Mononuclear cell (primary cell): ENCODE measurements around the gene LHX2. TPM values are rescaled to one million over a fixed set of nuclear protein-coding genes. Genes with fewer than 3 reads are reported as not detected.

Source experiments
- H3K27me3 ChIP-seq: 2 replicates; pipeline ENCODE4 v1.6.0; 2011; ENCODE audit warnings: low read length, control low read depth; ENCODE audit not compliant: insufficient read depth
- H3K4me1 ChIP-seq: 2 replicates; pipeline ENCODE4 v1.5.1; 2011; ENCODE audit warnings: mild to moderate bottlenecking, low read length, control low read depth; ENCODE audit not compliant: insufficient read depth
- H3K4me3 ChIP-seq: 2 replicates; pipeline ENCODE4 v1.5.1; 2011; ENCODE audit warnings: mild to moderate bottlenecking, low read length, moderate library complexity
- H3K9me3 ChIP-seq: 2 replicates; pipeline ENCODE4 v1.5.1; 2011; ENCODE audit warnings: low read depth, mild to moderate bottlenecking, control low read depth, low read length
- total RNA-seq: library from RNA; depleted of rRNA; stranded (reverse); fragments of >200 nt; gene quantifications from one replicate; pipeline ENCODE4 v1.2.3, GENCODE V29; 2012

Gene LHX2
- total RNA-seq, 1 donor: not detected

DNA sequence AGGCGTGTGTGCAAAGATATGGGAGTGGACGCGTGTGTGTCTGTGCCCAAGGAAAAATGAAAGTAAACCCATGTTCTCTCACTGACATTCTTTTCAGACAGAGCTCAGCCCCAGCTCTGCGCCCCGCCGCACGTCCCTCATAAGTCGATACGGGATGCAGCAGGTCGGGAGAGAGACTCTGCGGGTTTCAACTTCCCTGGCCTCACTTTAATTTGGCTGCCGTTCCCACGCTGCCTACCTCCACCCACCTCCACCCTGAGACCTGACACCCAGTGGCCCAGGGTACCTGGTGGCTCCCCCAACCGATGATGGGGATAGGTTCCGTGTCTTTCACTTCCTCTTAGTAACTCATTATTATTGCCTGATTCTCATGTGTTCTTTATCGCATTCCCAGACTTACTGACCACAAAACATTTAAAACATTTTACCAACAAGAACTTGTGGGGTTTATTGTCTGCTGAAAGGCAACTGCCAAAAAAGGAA lies 19.4 kb downstream of the LHX2 start:
- no peaks in the 10 kb centered on the region for H3K9me3 ChIP-seq
- no peaks in the 10 kb centered on the region for H3K4me1 ChIP-seq
- no peak overlapping the region for H3K4me3 ChIP-seq
- peaks cover 49% of the 10 kb centered on the region for H3K27me3 ChIP-seq

DNA sequence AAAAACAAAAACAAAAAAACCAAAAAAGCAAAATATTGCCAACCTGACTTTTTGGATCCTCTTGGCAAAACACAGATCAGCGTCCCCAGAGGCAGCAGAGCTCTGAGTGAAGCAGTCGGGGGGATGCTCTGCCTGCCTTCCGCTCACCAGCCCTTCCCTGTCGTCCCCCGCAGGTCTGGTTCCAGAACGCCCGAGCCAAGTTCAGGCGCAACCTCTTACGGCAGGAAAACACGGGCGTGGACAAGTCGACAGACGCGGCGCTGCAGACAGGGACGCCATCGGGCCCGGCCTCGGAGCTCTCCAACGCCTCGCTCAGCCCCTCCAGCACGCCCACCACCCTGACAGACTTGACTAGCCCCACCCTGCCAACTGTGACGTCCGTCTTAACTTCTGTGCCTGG lies 20.7 kb downstream of the LHX2 start:
- Histone ChIP-seq H3K9me3 (no peaks in the 10 kb centered on the region), H3K4me3 (no peak overlapping the region), H3K4me1 (no peaks in the 10 kb centered on the region), H3K27me3 (peaks cover 43% of the 10 kb centered on the region)

DNA sequence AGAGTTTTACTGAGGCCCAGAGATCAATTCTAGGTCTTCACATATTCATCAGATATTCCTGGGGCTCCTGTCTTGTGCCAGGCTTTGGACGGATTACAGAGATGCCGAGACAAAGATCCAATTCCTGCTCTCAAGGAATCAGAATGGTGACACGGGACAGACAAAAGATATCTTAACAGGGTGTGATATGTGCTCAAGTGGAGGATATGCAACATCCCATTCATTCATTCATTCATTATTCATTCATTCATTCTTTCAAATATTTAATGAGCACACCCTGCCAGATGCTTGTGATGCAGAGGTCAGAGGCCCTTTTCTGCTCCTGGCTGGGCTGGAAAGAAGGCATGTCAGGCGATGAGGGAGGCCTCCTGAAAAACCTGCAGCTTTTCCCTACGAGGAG lies 21.8 kb downstream of the LHX2 start:
- H3K4me1 ChIP-seq: no peaks in the 10 kb centered on the region
- no peak overlapping the region for H3K4me3 ChIP-seq
- H3K27me3 ChIP-seq: peaks cover 39% of the 10 kb centered on the region
- H3K9me3 ChIP-seq: no peaks in the 10 kb centered on the region

DNA sequence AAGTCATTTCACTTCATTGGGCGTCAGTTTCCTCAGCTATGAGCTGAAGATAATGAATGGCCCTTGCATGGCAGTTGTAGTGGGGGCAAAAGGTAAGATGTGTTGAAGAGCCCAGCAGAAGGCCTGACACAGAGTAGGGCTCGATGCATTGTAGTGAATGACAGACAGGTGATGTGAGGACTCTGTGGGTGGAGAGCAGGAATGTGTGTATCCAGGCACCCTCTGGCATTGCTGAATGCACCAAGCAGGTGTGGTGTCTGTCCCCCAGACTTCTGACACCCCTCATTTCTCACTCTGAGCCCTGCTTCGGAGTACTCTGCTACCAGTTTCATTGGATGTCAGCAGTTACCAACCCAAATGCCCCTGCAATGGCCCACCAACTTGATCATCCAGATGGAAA lies 22.4 kb downstream of the LHX2 start:
- H3K27me3 ChIP-seq: peaks cover 40% of the 10 kb centered on the region
- H3K9me3 ChIP-seq: no peaks in the 10 kb centered on the region
- no peaks in the 10 kb centered on the region for H3K4me1 ChIP-seq
- no peak overlapping the region for H3K4me3 ChIP-seq

DNA sequence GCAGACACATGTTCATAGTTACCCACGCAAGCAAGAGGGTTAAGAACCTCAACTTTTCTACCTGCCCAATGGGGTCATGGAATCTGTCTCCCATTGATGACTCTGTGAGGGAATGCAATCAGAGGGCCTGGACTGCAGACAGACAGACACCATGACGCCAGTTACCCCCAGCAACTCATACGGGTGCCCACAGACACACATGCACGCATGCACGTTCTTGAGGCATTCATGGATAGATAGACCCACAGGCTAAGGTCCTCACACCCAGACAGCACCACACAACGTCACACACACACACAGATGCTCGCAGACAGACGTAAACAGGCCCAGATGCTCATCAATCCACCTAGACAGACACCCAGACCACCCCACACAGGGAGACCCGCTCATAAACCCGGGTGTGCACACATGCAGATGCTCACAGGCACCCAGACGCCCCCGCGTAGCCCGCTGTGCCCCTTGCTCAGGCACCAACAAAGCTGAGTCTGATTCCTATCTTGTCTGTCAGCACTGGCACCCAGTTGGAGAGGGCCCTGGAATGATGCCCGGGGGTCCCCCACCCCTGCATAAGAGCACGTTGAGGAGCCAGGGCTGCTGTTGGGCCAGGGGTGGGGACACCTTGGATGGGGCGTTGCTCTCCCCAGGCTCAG lies 23.6 kb downstream of the LHX2 start:
- Histone ChIP-seq H3K9me3 (no peaks in the 10 kb centered on the region), H3K27me3 (peaks cover 43% of the 10 kb centered on the region), H3K4me1 (no peaks in the 10 kb centered on the region), H3K4me3 (no peak overlapping the region)

DNA sequence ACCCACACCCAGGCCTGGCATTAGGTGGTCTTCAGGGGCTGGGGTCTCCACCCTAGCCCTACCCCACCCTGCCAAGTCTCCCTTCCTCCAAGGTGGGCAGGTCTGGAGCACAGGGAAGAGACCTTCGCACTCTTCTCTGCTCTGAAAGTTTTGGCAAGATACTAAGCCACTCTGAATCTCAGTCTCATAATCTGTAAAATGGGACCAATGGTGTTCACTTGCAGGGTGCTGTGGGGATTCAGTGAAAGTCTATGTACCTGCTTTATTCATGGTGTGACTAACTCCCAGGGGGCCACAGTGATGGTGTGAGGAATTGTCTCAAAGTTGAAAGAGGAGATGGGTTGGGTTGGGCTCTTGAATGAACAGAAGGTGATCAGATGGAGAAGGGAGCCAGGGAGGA lies 25.0 kb downstream of the LHX2 start:
- H3K4me3 ChIP-seq: no peak overlapping the region
- no peaks in the 10 kb centered on the region for H3K9me3 ChIP-seq
- peaks cover 48% of the 10 kb centered on the region for H3K27me3 ChIP-seq
- H3K4me1 ChIP-seq: peaks cover 10% of the 10 kb centered on the region

DNA sequence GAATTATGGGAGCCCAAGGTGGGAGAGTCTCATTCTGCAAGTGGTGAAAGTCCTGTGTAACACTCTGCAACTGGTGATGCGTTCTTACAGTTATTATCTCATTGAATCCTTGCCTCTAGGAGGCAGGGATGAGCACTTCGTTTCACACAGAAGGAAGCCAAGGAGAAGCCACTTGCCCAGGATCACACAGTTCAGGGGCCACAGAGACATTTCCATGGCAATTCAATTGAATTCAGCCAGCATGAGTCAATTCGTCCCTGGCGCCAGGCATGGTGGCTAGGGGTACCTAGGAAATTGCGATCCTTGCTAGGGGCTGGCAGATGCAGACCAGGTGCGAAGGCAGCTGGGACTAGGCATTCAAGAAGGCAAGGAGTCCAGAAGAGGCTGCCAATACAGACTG lies 26.2 kb downstream of the LHX2 start:
- Histone ChIP-seq H3K9me3 (no peaks in the 10 kb centered on the region), H3K4me3 (no peak overlapping the region), H3K27me3 (peaks cover 36% of the 10 kb centered on the region), H3K4me1 (peaks cover 10% of the 10 kb centered on the region)

DNA sequence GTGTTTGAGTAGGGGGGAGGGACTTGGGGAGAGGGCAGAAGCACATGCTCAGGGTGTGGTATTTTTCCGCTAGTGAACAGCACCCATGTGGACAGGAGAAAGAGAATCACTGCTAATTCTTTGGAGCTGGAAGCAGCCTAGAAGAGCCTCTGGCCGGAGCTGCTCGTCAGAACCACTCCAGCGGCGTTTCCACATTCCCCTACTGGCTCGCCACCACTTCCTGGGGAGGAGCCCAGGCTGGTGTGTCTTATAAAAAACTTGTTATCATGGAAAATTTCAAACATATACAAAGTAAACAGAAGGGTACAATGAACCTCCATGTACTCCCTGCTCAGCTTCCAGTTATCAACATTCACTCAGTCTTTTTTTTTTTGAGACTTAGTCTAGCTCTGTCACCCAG lies 26.7 kb downstream of the LHX2 start:
- peaks cover 32% of the 10 kb centered on the region for H3K27me3 ChIP-seq
- peaks cover 10% of the 10 kb centered on the region for H3K4me1 ChIP-seq

DNA sequence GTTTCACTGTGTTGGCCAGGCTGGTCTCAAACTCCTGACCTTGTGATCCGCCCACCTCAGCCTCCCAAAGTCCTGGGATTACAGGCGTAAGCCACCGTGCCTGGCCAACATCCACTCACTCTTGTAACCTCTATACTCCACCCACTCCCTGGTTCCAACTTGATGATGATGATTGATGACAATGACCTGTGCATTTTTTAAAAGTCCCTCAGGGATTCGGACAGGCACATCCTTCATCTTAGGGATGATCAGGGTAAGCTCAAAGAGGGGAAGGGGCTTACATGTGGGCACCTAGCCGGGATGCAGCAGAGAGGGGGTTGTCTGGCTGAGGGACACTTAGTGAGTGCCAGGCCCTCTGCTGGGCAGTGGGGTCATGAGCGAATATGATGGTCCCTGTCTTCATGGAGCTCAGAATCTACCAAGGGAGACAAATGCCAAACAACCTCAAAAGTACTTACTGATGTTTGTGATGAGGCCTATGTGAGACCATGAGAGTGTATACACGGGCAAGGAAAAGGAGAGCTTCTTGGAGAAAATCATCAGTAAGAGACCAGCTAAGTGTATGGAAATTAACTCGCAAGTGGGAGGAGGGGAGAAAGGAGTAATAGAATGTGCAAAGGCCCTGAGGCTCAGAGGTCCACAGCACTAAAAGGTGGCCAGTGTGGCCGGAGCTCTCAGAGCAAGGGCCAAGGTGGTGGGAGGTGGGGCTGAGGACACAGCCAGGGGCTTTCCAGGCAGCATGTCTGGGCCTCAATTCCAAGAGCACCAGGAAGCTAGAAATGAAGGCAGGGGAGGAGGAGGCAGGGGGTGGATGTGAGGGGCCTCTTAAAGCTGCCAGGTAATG lies 27.4 kb downstream of the LHX2 start:
- Histone ChIP-seq H3K9me3 (no peaks in the 10 kb centered on the region), H3K4me3 (no peak overlapping the region), H3K4me1 (peaks cover 10% of the 10 kb centered on the region), H3K27me3 (peaks cover 25% of the 10 kb centered on the region)

More for the DNA sequence above, 26.7 kb downstream of the LHX2 start:
- no peaks in the 10 kb centered on the region for H3K9me3 ChIP-seq
- no peak overlapping the region for H3K4me3 ChIP-seq

DNA sequence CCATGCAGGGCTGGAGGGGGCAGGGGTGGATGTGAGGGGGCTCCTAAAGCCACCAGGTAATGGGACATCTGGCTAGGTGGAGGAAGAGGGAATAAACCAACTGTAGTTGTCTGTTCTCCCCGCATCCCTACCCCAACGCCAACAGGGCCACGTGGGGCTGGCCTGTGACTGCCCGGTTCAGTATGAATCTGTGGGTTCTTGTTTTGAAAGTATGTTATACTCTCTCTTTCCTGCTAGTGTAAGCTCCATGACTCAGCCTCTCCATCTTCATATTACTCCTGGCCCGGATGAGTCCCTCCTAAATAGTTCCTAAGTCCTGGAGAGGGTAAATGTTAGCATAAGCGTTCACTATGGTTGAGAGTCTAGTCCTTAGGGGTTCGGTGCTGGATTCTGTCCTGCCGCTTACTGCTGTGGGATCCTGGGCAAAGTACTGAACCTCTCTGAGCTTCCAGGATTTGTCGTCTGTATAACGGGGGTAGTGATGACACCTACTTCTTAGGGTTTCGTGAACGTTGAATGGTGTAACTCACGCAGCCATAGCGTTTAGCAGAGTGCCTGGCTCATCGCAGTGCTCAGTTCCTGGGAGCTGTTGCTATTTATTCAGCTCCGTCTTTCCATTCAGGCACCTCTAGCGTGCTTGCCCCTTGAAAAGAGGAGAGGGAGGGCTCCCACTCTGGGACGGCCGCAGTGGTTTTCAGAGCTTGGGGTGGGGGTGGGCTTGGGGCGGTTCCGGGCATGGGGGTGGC lies 28.8 kb downstream of the LHX2 start:
- H3K4me1 ChIP-seq: peaks cover 10% of the 10 kb centered on the region
- peaks cover 28% of the 10 kb centered on the region for H3K27me3 ChIP-seq
- no peaks in the 10 kb centered on the region for H3K9me3 ChIP-seq
- H3K4me3 ChIP-seq: no peak overlapping the region

DNA sequence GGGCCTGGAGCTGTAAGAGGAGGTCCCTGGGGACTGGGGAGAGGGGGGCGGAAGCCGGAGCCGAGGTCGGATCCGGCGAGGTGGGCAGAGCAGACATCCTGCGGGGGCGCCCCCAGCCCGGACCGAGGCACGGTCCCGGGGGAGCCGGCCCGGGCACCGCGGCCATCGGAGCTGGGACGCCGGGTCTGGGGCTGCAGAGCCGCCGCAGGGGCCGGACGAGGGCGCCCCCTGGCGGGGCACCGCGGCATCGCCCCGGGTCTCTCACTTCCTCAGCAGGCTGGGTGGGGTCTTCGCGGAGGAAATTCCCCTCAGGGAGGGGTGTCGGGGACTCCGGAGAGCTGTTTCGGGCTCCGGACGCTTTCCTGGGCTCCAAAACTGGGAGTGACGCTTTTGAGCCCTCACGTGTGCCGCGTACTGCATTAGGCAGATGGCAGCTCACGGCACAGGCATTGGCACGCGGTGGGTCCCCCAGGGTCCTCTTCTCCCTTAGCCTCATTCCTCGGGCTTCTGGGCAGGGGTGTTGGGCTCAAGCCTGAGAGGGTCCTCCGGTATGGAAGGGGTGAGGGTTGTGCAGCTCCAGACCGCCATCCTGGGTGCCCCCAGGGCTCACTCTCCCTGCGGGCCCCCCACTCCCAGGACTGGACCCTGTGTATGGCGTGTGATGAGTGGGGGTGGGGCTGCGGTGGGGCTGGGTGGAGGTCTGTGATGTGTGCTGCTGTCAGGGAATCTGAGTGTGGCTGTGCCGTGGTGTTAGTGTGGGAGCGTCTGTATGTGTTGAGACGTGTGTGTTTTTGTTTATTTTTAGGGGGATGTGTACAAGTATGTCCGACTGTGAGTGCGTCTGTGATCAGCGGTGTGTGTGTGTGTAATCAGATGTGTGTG lies 29.6 kb downstream of the LHX2 start:
- H3K4me3 ChIP-seq: no peak overlapping the region
- peaks cover 10% of the 10 kb centered on the region for H3K4me1 ChIP-seq
- peaks cover 36% of the 10 kb centered on the region for H3K27me3 ChIP-seq
- no peaks in the 10 kb centered on the region for H3K9me3 ChIP-seq

DNA sequence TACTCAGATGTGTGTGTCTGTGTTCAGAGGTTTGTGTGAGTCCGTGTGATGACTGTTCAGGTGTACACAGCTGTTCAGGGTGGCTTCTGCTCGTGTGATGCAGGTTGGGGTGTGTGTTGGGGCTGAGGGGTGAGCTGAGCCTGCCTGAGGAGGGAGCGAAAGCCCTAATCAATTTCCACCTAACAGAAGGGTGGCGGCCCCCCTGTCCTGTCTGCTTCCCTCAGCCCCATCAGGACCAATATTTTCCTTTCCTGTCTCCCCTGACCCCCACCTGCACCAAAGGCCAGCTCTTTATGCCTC lies 30.2 kb downstream of the LHX2 start:
- Histone ChIP-seq H3K9me3 (no peaks in the 10 kb centered on the region), H3K4me3 (no peak overlapping the region), H3K4me1 (peaks cover 10% of the 10 kb centered on the region), H3K27me3 (peaks cover 42% of the 10 kb centered on the region)

DNA sequence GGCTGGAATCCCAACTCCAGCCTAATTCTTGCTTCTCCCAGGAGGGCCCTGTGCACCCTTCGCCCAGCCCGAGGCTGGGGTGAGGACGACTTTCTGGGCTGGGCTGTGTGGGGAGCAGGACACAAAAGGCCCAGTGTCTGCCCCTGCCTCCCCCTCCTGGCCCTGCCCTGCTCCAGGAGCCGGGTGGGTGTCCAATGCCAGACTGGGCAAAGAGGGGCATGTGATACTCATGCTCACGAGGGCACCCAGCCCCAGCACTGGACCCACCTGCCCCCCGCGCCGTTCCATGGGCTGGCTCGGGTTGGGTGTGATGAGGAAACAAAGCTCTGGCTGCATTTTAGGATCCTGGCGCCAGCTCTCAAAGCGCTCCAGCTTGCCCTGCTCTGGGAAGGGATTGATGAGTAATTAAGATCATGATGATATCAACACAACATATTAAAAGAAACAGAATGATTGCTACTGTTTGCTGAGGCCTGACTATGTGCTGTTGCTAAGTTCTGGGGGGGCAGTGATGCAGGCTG lies 30.7 kb downstream of the LHX2 start:
- Histone ChIP-seq H3K9me3 (no peaks in the 10 kb centered on the region), H3K27me3 (peaks cover 47% of the 10 kb centered on the region), H3K4me1 (peaks cover 10% of the 10 kb centered on the region), H3K4me3 (no peak overlapping the region)

DNA sequence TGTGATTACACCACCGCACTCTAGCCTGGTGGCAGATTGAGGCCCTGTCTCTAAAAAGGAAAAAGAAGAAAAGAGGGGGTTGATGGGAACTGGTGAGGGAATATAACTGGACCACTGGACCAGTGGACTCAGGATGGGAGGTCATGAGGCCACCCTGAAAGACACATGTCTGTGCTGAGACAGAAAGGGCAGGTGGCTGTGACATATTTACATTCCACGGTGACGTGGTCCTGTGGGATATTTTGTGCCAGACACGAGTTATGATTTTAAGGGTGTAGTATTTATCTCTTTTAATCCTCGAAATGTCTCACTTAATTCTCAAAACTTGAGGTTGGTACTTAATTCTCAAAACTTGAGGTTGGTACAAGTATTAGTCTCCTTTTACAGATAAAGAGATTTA lies 32.9 kb downstream of the LHX2 start:
- H3K27me3 ChIP-seq: peaks cover 53% of the 10 kb centered on the region
- no peaks in the 10 kb centered on the region for H3K9me3 ChIP-seq
- H3K4me1 ChIP-seq: peaks cover 10% of the 10 kb centered on the region
- H3K4me3 ChIP-seq: no peak overlapping the region
